Tibial nerve (tissue), 4 donors: ENCODE results near the gene QPRT.

ENCODE experiments used
- EP300 ChIP-seq, 2 donors: sonication (generic); formaldehyde crosslinking; IDR thresholded peaks; one replicate each; pipeline ENCODE4 v1.6.1; 2017; ENCODE audit warnings: antibody characterized with exemption in 2 of 2, mild to moderate bottlenecking in 1 of 2
- POLR2A ChIP-seq, 2 donors: fragments of 450-650 bp; IDR thresholded peaks; one replicate each; pipeline ENCODE4 v1.6.1; 2017; ENCODE audit warnings: antibody characterized with exemption in 2 of 2, mild to moderate bottlenecking in 2 of 2, moderate library complexity in 2 of 2
- TF ChIP-seq, protein P1 (sequence below), 5 experiments: fragments of 200-600 bp in 3 of 5; fragments of 450-650 bp in 2 of 5; sonication (generic) in 3 of 5; IDR thresholded peaks; one replicate each; pipeline ENCODE4 v1.5.1; 2016 to 2019; ENCODE audit warnings: antibody characterized with exemption in 5 of 5, mild to moderate bottlenecking in 3 of 5, moderate library complexity in 2 of 5

DNA sequence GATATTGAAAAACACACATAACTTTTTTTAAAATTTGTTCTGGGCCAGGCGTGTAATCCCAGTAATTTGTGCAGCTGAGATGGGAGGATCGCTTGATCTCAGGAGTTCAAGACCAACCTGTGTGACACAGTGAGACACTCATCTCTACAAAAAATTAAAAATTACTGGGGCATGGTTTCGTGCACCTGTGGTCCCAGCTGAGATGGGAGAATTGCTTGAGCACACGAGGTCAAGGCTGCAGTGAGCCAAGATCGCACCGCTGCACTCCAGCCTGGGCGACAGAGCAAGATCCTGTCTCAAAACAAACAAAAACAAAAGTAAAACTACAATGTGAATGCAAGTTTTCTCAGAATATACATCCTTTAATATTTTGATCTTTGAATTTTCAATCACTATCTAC, 51.7 kb downstream of the QPRT start:
- TF ChIP-seq, protein P1, sequence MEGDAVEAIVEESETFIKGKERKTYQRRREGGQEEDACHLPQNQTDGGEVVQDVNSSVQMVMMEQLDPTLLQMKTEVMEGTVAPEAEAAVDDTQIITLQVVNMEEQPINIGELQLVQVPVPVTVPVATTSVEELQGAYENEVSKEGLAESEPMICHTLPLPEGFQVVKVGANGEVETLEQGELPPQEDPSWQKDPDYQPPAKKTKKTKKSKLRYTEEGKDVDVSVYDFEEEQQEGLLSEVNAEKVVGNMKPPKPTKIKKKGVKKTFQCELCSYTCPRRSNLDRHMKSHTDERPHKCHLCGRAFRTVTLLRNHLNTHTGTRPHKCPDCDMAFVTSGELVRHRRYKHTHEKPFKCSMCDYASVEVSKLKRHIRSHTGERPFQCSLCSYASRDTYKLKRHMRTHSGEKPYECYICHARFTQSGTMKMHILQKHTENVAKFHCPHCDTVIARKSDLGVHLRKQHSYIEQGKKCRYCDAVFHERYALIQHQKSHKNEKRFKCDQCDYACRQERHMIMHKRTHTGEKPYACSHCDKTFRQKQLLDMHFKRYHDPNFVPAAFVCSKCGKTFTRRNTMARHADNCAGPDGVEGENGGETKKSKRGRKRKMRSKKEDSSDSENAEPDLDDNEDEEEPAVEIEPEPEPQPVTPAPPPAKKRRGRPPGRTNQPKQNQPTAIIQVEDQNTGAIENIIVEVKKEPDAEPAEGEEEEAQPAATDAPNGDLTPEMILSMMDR (IDR thresholded peaks at IDR 0.05) = no peak
- TF ChIP-seq POLR2A (IDR thresholded peaks at IDR 0.05) = no peak
- TF ChIP-seq EP300 (IDR thresholded peaks at IDR 0.05) = no peak
